Pulmonary artery endothelial cell (primary cell): ENCODE measurements around the gene MMP28. TPM values are rescaled to one million over a fixed set of nuclear protein-coding genes. Genes with fewer than 3 reads are reported as not detected.

Experiments
- DNase-seq: peaks from one replicate; pipeline ENCODE4 v3.0.0-alpha.2; 2011; ENCODE audit warnings: low read depth, low spot score
- total RNA-seq: library from RNA; depleted of rRNA; stranded (reverse); fragments of >200 nt; gene quantifications from 2 replicates; pipeline ENCODE4 v1.2.3, GENCODE V29; 2014

MMP28 gene, protein sequence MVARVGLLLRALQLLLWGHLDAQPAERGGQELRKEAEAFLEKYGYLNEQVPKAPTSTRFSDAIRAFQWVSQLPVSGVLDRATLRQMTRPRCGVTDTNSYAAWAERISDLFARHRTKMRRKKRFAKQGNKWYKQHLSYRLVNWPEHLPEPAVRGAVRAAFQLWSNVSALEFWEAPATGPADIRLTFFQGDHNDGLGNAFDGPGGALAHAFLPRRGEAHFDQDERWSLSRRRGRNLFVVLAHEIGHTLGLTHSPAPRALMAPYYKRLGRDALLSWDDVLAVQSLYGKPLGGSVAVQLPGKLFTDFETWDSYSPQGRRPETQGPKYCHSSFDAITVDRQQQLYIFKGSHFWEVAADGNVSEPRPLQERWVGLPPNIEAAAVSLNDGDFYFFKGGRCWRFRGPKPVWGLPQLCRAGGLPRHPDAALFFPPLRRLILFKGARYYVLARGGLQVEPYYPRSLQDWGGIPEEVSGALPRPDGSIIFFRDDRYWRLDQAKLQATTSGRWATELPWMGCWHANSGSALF
- 4.3 and 7.2 TPM in 2 replicates for total RNA-seq

DNA sequence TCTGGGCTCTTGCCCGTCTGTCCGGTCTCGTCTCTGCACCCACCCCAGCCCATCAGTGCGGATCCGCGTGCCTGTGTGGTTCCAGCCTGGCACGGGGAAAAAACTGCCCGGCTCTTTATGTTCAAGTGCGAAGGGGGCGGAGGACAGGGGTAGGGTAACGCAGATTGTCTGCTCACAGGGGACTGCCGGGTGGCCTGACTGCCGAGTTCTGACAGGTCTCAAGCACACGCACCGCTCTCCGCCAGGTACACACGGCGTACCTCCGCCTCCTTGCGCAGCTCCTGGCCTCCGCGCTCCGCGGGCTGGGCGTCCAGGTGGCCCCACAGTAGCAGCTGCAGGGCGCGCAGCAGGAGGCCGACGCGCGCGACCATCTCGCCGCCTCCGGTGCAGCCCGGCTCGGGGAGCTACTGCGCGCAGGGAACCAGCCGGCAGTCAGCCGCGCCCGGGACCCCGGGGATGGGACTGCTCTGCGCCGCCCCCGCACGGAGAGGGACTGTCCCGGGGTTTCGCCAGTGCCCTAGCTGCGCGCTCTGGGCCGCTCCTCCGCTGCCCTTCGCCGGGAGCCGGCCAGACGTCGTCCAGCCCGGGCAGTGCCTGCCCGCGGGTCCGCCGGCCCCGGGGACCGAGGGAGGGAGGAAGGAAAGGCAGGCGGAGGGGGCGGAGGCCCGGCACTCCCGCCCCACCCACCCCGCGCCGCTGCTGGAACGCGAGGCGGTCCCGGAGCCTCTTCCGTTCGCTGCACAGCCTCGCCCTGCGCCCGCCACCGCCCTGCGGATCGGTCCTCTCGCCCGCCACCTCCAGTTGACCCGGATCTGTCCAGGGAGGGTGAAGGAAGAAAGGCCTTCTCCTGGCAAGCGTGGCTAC, at the start of gene MMP28:
Gene MMP28 (minus strand): TSS at position 635 of the 864 bp plus-strand sequence. CDS start 264 bp downstream, at position 371.
- DNase-seq = no peak

DNA sequence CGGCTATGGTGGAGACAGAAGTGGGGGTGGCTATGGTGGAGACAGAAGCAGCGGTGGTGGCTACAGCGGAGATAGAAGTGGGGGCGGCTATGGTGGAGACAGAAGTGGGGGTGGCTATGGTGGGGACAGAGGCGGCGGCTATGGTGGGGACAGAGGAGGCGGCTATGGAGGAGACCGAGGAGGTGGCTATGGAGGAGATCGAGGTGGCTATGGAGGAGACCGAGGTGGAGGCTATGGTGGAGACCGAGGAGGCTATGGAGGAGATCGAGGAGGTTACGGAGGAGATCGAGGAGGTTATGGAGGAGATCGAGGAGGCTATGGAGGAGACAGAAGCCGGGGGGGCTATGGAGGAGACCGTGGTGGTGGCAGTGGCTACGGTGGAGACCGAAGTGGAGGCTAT, 49.1 kb upstream of the MMP28 start:
- no peak for DNase-seq

GRCh38 chr17:35843698-35844097, 48.3 kb upstream of the MMP28 start:
- no peak for DNase-seq

DNA sequence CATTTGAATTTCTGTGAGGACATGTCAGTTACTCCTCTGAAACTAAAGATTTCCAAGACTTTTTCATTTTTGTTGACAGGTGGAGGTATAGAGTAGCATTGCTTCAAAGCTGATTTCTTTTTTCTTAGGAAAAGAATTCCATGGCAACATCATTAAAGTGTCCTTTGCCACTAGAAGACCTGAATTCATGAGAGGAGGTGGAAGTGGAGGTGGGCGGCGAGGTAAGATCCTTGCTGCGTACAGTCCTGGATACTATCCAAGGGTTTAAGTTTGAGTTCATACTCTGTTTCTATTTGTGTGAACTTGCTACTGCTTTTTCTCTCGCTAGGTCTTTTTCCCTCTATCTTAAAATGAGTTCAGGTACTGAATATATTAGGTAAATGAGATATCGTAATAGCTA, 46.8 kb upstream of the MMP28 start:
- no peak for DNase-seq

- no peak for DNase-seq
Observed at GRCh38 chr17:35841505-35841904, 46.1 kb upstream of the MMP28 start.

DNA sequence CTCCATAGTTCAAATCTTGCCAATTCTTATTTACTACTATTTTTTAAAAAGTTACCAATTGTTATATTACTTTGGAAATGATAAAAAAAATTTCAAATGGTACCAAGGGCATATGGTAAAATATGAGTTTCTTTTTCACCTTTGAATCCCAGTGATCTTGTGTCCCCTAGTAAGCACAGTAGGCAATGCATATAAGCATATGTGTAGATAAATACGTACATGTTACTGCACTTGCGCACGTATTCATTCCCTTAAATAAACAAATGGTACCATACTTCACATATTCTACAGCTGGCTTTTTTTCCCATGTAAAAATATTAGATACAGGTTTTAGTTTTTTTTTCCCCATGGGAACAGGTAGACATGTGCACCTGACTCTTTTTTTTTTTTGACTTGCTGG, 45.7 kb upstream of the MMP28 start:
- no peak for DNase-seq

- no peak for DNase-seq
Observed at GRCh38 chr17:35825206-35825605, 29.8 kb upstream of the MMP28 start.

DNA sequence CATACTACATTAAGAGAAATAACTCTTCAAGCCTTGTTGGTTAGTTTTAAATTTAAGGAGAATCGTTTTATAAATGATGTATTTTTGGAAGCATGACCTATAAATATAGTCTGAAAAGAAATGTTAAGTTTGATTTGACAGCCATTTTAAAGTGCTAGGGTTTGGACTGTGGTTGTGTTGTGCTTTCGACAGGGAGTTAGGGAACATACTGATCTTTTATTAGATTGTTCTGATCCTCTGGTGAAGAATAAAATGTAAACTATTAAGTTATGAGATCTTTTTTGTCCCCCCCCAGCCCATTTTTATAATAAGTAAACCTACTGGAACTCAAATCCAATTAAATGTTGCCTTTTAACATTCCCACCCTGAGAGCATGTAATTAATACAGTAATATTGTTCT, 25.9 kb upstream of the MMP28 start:
- no peak for DNase-seq

DNA sequence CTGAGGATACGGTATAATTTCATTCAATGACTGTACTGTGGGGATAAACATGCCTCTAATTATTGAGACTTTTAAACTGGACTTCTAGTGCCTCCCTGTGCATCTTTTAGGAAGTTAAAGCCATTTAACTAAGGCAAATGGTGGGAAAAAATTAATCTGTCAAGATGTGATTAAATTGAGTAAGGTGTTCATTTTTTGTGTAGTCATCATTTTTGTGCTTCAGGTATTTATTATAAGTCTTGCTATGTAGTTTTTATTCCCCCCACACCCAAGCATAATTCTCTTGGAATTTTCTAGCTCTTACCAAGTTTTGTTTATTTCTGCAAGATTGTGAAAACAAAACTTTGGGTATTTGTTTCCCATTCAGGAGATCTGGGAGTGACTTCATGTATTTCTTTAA, 24.0 kb upstream of the MMP28 start:
- DNase-seq = no peak

DNA sequence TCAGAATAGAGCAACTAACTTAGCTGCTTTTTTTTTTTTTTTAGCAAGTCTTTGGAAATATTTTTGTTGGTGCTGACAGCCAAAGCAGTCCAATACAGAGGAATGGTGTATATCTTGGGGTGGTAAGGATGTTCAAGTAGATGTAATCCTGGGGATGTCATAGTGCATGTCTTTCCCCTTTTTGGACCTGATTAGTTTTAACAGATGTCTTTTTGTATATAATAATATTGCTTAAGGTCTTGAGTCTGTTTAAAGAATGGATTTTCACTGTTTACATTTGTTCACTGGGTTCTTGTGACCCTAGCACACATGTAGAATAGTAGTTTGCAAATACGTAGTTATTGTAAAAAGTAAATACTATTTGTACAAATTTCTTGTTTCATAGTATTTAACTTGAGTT, 21.8 kb upstream of the MMP28 start:
- no peak for DNase-seq

- no peak for DNase-seq
Observed at GRCh38 chr17:35816723-35817122, 21.3 kb upstream of the MMP28 start.

DNA sequence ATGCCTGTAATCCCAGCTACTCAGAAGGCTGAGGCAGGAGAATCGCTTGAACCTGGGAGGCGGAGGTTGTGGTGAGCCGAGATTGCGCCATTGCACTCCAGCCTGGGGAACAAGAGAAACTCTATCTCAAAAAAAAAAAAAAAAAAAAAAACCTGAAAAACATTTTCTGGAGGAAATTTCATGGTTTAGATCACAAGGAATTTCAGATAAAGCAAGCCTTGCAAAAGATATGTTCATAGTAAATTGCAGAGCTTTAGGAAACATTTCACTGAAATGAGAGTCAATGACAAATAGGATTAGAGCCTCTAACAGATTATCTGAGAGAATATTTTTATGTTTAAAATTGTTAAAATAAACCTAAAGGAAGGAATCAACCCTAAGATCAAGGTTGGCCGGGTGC, 17.0 kb upstream of the MMP28 start:
- no peak for DNase-seq

GRCh38 chr17:35811759-35812158, 16.3 kb upstream of the MMP28 start:
- no peak for DNase-seq

DNA sequence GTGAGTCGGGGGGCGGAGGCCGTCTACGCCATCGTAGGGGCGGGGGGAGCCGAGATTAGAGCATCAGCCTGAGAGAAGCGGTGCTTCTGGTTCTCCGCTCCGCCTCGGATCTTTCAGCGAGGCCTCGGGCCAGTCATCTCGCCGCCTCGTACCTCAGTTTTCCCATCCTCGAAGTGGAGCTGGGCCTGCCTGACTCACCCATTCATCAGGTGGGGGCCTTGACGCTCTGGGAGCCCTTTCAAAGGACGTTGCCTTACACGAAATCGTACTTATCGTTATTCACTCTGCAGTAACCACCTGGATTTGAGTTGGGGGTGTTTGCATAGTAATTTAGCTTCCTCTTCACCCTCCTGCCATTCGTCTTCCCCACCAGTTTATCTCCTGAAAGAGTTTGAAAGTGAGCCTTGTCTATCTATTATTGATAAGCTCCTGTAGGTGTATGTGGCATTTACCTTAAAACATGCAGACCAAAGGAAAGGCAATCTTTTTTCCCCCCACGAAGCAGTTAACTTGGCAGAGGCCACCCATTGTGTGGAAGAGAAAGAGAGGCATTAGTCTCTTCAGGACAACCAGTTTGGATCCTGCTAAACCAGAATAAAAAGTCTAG, 14.5 kb upstream of the MMP28 start:
- DNase-seq = no peak

GRCh38 chr17:35808962-35809854, 13.8 kb upstream of the MMP28 start, which contains the start of gene TAF15:
TAF15 (plus strand) TSS chr17:35809484; CDS start chr17:35809570, 86 bp downstream.
- DNase-seq = peak; percentile 96

GRCh38 chr17:35808240-35808961, 13.0 kb upstream of the MMP28 start:
- DNase-seq = no peak

GRCh38 chr17:35807371-35808144, 12.1 kb upstream of the MMP28 start:
- no peak for DNase-seq

DNA sequence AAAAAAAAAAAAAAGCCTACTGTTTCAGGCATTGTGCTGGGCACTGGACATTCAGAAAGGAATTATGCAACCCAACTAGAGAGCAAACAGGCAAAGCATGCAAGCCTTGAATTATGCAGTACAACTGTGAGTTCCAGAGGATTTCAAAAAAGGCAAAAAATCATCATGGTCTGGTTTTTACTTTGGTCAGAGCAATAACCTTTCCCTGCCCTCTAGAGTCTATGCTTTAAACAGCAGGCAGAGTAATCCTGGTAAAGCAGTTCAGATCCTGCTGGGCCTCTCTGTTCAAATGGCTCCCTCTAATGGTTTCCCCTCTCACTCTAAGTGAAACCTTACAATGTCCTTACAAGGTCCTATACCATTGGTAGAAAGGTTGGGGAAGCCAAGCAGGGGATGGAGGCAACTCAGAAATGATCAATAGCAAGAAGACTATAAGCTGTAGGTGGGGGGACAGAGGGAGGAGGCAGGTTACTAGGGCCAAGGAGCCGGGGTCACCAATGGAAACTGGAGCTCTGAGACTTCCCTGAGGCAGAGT, 9.3 kb upstream of the MMP28 start:
- DNase-seq = peak; percentile 71
